HCT116 (cell line): ENCODE data around the gene HLA-DPB1. TPM values are rescaled to one million over a fixed set of nuclear protein-coding genes. Genes with fewer than 3 reads are reported as not detected.

Experiments used
- ATAC-seq: fragments of 200-7000 bp; cut with Tn5 transposase; 2 replicates; pipeline ENCODE4 v1.9.1; 2020; ENCODE audit warnings: mild to moderate bottlenecking, moderate library complexity
- BruUV-seq: library from RNA; stranded (reverse); fragments of 400-500 nt; replicated peaks from 2 replicates; lab custom pipeline; 2021; lab: Mats Ljungman, UMichigan
- CTCF ChIA-PET: fragments of 300-600 bp; sonication (Branson Sonifier 250); formaldehyde crosslinking; loops from one replicate; lab custom pipeline; 2021; ENCODE audit warnings: antibody characterized with exemption; lab: Charles Lee
- POLR2A ChIA-PET: fragments of 300-600, 350-600 bp; sonication (Branson Sonifier 250); formaldehyde crosslinking; loops from one replicate; lab custom pipeline; 2021; ENCODE audit warnings: antibody characterized with exemption; lab: Charles Lee
- RAD21 ChIA-PET, 2 experiments: fragments of 300-600 bp; sonication (Branson Sonifier 250); formaldehyde crosslinking; loops; one replicate each; lab custom pipeline; 2023; ENCODE audit warnings: low total read pairs in 2 of 2; ENCODE audit not compliant: uncharacterized antibody in 2 of 2, unreplicated experiment in 2 of 2, low non-redundant PET in 1 of 2; lab: Charles Lee
- DNase-seq: peaks from one replicate; pipeline ENCODE4 v3.0.0-alpha.2; 2010; ENCODE audit warnings: low read depth, low spot score
- H2AFZ ChIP-seq: fragments of 200-600 bp; shearing (Covaris generic), sonication (generic); 2 replicates; pipeline ENCODE4 v1.6.1; 2017; ENCODE audit warnings: low read depth, mixed run types, mixed read lengths, antibody characterized with exemption, low read length; ENCODE audit not compliant: poor library complexity, severe bottlenecking
- H3K27ac ChIP-seq: 2 replicates; pipeline ENCODE4 v1.5.1; 2012; ENCODE audit warnings: low read depth, low read length
- H3K27me3 ChIP-seq: fragments of 200-600 bp; sonication (generic); 2 replicates; pipeline ENCODE4 v1.6.1; 2016; ENCODE audit warnings: mixed run types, low read length, mixed read lengths; ENCODE audit not compliant: insufficient read depth
- H3K36me3 ChIP-seq, 2 experiments: fragments of 200-500 bp in 1 of 2; fragments of 200-600 bp in 1 of 2; sonication (Bioruptor generic) in 1 of 2; sonication (generic) in 1 of 2; 2 replicates each; pipeline versions ENCODE4 v1.5.1 to v1.6.1; 2014 to 2016; ENCODE audit warnings: low read length in 2 of 2, inconsistent platforms in 1 of 2, mixed read lengths in 1 of 2, mixed run types in 1 of 2; ENCODE audit not compliant: insufficient read depth in 2 of 2, control insufficient read depth in 1 of 2
- H3K4me1 ChIP-seq, 2 experiments: fragments of 200-600 bp in 1 of 2; sonication (generic) in 1 of 2; 2 replicates each; pipeline versions ENCODE4 v1.5.1 to v1.6.1; 2012 to 2017; ENCODE audit warnings: low read length in 2 of 2, inconsistent platforms in 1 of 2, mild to moderate bottlenecking in 1 of 2, mixed read lengths in 1 of 2, mixed run types in 1 of 2, moderate library complexity in 1 of 2; ENCODE audit not compliant: insufficient read depth in 2 of 2, control insufficient read depth in 1 of 2
- H3K4me2 ChIP-seq: fragments of 200-600 bp; sonication (generic); 2 replicates; pipeline ENCODE4 v1.6.1; 2017; ENCODE audit warnings: mixed run types, low read length, mixed read lengths
- H3K4me3 ChIP-seq, 2 experiments: fragments of 200-600 bp in 1 of 2; sonication (generic) in 1 of 2; replicated peaks in 1 of 2; 2 replicates each; pipeline ENCODE4 v1.5.1; 2011 to 2016; ENCODE audit warnings: low read length in 2 of 2, control low read depth in 1 of 2, low read depth in 1 of 2, mild to moderate bottlenecking in 1 of 2, mixed read lengths in 1 of 2, mixed run types in 1 of 2
- H3K79me2 ChIP-seq: fragments of 200-600 bp; sonication (generic); 2 replicates; pipeline ENCODE4 v1.6.1; 2017; ENCODE audit warnings: mild to moderate bottlenecking, mixed run types, low read length, moderate library complexity, mixed read lengths; ENCODE audit not compliant: insufficient read depth
- H3K9ac ChIP-seq: fragments of 200-600 bp; sonication (generic); 2 replicates; pipeline ENCODE4 v1.6.1; 2016; ENCODE audit warnings: low read length, mixed read lengths
- H3K9me2 ChIP-seq: fragments of 200-600 bp; sonication (generic), shearing (Covaris generic); 2 replicates; pipeline ENCODE4 v1.6.1; 2017; ENCODE audit warnings: mixed run types, mild to moderate bottlenecking, moderate library complexity; ENCODE audit not compliant: insufficient read depth
- H3K9me3 ChIP-seq, 2 experiments: fragments of 200-500 bp in 1 of 2; fragments of 200-600 bp in 1 of 2; sonication (Bioruptor generic) in 1 of 2; sonication (generic) in 1 of 2; 2 replicates each; pipeline ENCODE4 v1.6.1; 2014 to 2017; ENCODE audit warnings: low read length in 2 of 2, mixed read lengths in 2 of 2, inconsistent platforms in 1 of 2, low read depth in 1 of 2, mild to moderate bottlenecking in 1 of 2, mixed run types in 1 of 2, moderate library complexity in 1 of 2; ENCODE audit not compliant: control insufficient read depth in 1 of 2, insufficient read depth in 1 of 2
- H4K20me1 ChIP-seq: fragments of 200-600 bp; sonication (generic), shearing (Covaris generic); 2 replicates; pipeline ENCODE4 v1.6.1; 2017; ENCODE audit warnings: mixed run types, mild to moderate bottlenecking, moderate library complexity; ENCODE audit not compliant: insufficient read depth
- ATF3 ChIP-seq: IDR thresholded peaks from 2 replicates; pipeline ENCODE4 v1.6.1; 2012
- CBX3 ChIP-seq: IDR thresholded peaks from 2 replicates; pipeline ENCODE4 v1.6.1; 2012; ENCODE audit warnings: low read depth
- CEBPB ChIP-seq: IDR thresholded peaks from 2 replicates; pipeline ENCODE4 v1.6.1; 2012; ENCODE audit warnings: low read depth
- EZH2 ChIP-seq: fragments of 200-600 bp; sonication (generic); IDR thresholded peaks from 2 replicates; pipeline ENCODE4 v1.6.1; 2017; ENCODE audit warnings: antibody characterized with exemption, mixed run types
- EZH2phosphoT487 ChIP-seq: fragments of 200-600 bp; IDR thresholded peaks from 2 replicates; pipeline ENCODE4 v1.6.1; 2018; ENCODE audit warnings: antibody characterized with exemption, borderline replicate concordance
- FOSL1 ChIP-seq: IDR thresholded peaks from 2 replicates; pipeline ENCODE4 v1.6.1; 2012; ENCODE audit warnings: low read depth
- JUND ChIP-seq: IDR thresholded peaks from 2 replicates; pipeline ENCODE4 v1.6.1; 2012
- MAX ChIP-seq: IDR thresholded peaks from 2 replicates; pipeline ENCODE4 v1.6.1; 2012
- POLR2A ChIP-seq: IDR thresholded peaks from 2 replicates; pipeline ENCODE4 v1.7.0; 2011; ENCODE audit warnings: borderline replicate concordance; ENCODE audit not compliant: insufficient read depth, insufficient read length; ENCODE audit errors: extremely low read depth
- POLR2AphosphoS5 ChIP-seq: IDR thresholded peaks from 2 replicates; pipeline ENCODE4 v1.6.1; 2011; ENCODE audit warnings: mild to moderate bottlenecking, low read depth, low read length, moderate library complexity
- SIN3A ChIP-seq: IDR thresholded peaks from 2 replicates; pipeline ENCODE4 v1.6.1; 2012; ENCODE audit warnings: low read depth
- SRF ChIP-seq: IDR thresholded peaks from 2 replicates; pipeline ENCODE4 v1.6.1; 2012; ENCODE audit warnings: low read depth
- TCF7L2 ChIP-seq: IDR thresholded peaks from 2 replicates; pipeline ENCODE4 v1.7.0; 2011; ENCODE audit warnings: borderline replicate concordance, inconsistent platforms; ENCODE audit not compliant: insufficient read depth, insufficient read length; ENCODE audit errors: extremely low read depth
- YY1 ChIP-seq: IDR thresholded peaks from 2 replicates; pipeline ENCODE4 v1.6.1; 2011; ENCODE audit warnings: low read length, low read depth, moderate library complexity, mild to moderate bottlenecking; ENCODE audit not compliant: insufficient replicate concordance; ENCODE audit errors: extremely low read depth
- ZFX ChIP-seq: fragments of 450-650 bp; IDR thresholded peaks from 2 replicates; pipeline ENCODE4 v1.6.1; 2017
- ZNF274 ChIP-seq: fragments of 200-500 bp; sonication (Bioruptor generic); IDR thresholded peaks from 2 replicates; pipeline ENCODE4 v1.6.1; 2014; ENCODE audit warnings: mild to moderate bottlenecking, low read depth, low read length, inconsistent platforms
- intact Hi-C: fragments of 100-400 bp; cut with micrococcal nuclease; formaldehyde crosslinking; loops from 2 replicates; pipeline ENCODE4 v1.10.0; 2022
- total RNA-seq: library from RNA; stranded (reverse); gene quantifications from one replicate; pipeline ENCODE4 v1.2.1, GENCODE V29; 2021; ENCODE audit not compliant: unreplicated experiment
- TF ChIP-seq, protein P1 (sequence below): IDR thresholded peaks from 2 replicates; pipeline ENCODE4 v1.6.1; 2012; ENCODE audit warnings: low read depth

The HLA-DPB1 gene
- total RNA-seq, 1 experiment from 2014 or later = 1.5 TPM

GRCh38 chr6:33077908-33078307 is 2.1 kb downstream of the HLA-DPB1 start:
- ChIA-PET CTCF (no interaction called here), RAD21 (no interaction called here), POLR2A (no interaction called here)
- H3K36me3 ChIP-seq = no peaks in the 10 kb centered on the region
- H4K20me1 ChIP-seq = no peaks in the 10 kb centered on the region
- H3K9me3 ChIP-seq = no peaks in the 10 kb centered on the region
- H3K79me2 ChIP-seq = no peaks in the 10 kb centered on the region
- H3K27me3 ChIP-seq = no peaks in the 10 kb centered on the region
- H3K4me1 ChIP-seq = peaks cover 0 to 6% of the 10 kb centered on the region in 2 experiments; a peak in 1 of 4 replicates
- BruUV-seq = no TSS peak
- H3K4me3 ChIP-seq = no peak overlapping the region
- H3K9me2 ChIP-seq = no peaks in the 10 kb centered on the region
- H3K27ac ChIP-seq = no peak overlapping the region
- DNase-seq (no peak), ATAC-seq (no peak)
- no peak overlapping the region for H3K9ac ChIP-seq
- no peak overlapping the region for H3K4me2 ChIP-seq
- no peak overlapping the region for H2AFZ ChIP-seq
- intact Hi-C loops = no loop called here
- no peak for TF ChIP-seq SIN3A
- no peak for TF ChIP-seq ATF3
- TF ChIP-seq CEBPB = no peak
- TF ChIP-seq, protein P1, sequence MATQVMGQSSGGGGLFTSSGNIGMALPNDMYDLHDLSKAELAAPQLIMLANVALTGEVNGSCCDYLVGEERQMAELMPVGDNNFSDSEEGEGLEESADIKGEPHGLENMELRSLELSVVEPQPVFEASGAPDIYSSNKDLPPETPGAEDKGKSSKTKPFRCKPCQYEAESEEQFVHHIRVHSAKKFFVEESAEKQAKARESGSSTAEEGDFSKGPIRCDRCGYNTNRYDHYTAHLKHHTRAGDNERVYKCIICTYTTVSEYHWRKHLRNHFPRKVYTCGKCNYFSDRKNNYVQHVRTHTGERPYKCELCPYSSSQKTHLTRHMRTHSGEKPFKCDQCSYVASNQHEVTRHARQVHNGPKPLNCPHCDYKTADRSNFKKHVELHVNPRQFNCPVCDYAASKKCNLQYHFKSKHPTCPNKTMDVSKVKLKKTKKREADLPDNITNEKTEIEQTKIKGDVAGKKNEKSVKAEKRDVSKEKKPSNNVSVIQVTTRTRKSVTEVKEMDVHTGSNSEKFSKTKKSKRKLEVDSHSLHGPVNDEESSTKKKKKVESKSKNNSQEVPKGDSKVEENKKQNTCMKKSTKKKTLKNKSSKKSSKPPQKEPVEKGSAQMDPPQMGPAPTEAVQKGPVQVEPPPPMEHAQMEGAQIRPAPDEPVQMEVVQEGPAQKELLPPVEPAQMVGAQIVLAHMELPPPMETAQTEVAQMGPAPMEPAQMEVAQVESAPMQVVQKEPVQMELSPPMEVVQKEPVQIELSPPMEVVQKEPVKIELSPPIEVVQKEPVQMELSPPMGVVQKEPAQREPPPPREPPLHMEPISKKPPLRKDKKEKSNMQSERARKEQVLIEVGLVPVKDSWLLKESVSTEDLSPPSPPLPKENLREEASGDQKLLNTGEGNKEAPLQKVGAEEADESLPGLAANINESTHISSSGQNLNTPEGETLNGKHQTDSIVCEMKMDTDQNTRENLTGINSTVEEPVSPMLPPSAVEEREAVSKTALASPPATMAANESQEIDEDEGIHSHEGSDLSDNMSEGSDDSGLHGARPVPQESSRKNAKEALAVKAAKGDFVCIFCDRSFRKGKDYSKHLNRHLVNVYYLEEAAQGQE = no peak
- TF ChIP-seq YY1 = no peak
- TF ChIP-seq TCF7L2 = no peak
- TF ChIP-seq EZH2 = no peak
- no peak for TF ChIP-seq POLR2A
- no peak for TF ChIP-seq POLR2AphosphoS5
- no peak for TF ChIP-seq ZFX
- TF ChIP-seq CBX3 = no peak
- no peak for TF ChIP-seq ZNF274
- no peak for TF ChIP-seq EZH2phosphoT487
- TF ChIP-seq MAX = no peak
- TF ChIP-seq JUND = no peak
- TF ChIP-seq FOSL1 = no peak
- no peak for TF ChIP-seq SRF
